NCI-H146 treated with DMSO at 0.1 percent for 48 hours (cell line): ENCODE measurements around the gene NPHS2.
"Not testable (repeated sequence)": the region's sequence is repeated elsewhere in the genome, so short reads cannot be mapped to it uniquely, and the experiment has no call there.

Experiments
- DNase-seq: peaks from one replicate; lab custom pipeline; 2025; ENCODE audit not compliant: unreplicated experiment; lab: John Stamatoyannopoulos, UW

NPHS2 gene

DNA sequence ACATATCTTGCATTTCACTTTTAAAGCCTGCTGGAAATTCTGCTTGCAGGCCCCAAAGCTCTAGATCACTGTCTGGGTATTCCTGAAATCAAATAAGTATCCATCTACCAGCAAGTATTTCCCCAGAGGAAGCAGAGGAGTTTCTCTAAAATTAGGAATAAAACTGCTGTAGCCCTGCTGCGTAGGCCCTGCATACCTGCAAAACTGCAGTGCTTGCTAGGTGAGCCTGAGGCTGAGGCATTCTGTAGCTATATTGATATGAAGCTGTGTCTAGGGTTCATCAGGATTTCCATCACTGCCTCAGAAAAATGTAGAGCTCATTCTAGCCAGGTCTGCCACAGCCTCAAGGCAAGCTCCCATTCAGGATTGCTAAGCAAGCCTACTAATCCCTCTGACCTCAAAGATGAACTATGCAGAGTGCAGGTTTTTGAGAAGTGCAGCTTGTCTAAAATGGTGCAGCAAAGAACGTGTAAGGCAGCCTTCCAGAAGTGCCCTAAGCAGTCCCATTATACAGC lies 28.7 kb downstream of the NPHS2 start:
- no peak for DNase-seq

DNA sequence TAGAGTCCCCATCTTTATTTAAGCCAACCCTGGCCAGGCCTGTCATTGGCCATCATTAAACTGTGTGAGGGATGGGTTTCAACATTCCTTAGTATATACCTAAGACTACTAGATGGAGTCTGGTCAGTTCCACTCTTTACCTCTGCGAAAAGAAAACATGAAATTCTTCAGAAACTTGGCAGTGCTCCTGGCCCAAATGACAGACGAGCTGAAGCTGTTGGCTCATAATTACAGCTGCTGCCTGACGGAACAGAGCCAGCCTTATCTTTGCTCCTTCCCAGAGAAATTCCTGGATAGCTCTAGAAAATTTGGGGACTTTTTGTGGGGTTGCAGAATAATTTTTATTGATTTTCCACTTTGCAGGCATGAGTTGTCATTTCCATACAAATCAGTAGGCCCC lies 30.4 kb downstream of the NPHS2 start:
- DNase-seq = no peak

DNA sequence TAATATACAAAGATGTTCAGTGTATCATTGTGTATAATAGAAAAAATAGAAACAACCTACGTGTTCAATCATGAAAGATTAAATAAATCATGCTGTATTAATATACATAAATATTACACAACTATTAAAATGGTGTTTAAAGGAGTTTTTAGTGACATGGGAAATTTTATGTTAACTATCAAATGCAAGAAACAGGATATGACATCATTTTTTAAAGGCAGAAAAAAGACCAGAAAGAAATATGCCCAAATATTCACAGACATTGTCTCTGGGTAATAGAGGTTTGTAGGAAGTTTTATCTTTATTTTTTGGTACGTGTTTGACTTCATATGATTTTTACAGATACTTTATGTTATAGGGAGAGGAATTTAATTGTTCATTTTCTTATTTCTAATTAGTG lies 34.0 kb downstream of the NPHS2 start:
- no peak for DNase-seq

DNA sequence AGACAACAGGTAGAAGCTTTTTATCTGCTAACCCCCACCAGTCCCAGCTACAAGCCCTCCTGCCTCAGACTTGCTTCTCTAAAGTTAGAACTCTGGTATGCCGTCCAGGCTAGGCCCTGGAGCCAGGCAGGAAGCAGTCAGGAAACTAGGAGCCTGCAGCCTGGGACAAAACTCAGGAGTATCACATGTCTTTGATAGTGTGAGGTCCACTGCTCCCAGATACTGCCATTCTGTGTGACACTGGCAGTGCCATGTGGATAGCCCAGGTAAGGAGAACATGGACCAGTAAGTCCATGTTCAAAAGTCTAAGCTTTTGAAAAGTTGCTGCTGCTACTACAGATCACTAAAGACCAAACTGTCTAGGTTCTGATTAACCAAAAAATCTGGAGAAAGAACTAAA lies 45.4 kb downstream of the NPHS2 start:
- no peak for DNase-seq

DNA sequence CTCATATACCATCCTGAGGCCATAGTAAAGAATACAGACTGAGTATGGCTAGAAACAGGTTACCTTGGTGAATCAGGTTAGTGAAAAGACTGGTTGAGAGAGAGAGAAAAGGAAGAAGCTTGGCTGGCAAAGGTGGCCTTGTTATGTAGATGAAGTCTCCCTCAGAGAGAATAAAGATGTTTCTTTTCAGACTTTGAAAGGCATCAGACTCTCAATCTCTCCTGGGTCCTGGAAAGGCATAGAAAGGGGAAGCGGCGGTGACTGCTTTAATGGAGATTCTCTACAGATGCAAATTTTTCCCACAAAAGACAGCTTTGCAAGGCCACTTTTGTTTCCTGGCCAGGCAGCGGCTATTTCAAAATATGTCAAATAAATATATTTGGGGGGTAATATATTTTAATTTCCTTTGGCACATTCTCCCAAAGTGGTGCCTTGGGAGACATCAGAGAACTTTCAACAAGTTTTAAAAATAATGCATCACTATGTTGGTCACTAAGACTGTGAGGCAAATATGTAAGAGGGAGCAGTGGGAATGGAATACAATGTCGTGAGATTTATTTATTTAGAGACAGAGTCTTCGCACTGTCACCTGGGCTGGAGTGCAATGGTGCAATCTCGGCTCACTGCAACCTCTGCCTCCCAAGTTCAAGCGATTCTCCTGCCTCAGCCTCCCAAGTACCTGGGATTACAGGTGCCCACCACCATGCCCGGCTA lies 46.1 kb downstream of the NPHS2 start:
- no peak for DNase-seq

DNA sequence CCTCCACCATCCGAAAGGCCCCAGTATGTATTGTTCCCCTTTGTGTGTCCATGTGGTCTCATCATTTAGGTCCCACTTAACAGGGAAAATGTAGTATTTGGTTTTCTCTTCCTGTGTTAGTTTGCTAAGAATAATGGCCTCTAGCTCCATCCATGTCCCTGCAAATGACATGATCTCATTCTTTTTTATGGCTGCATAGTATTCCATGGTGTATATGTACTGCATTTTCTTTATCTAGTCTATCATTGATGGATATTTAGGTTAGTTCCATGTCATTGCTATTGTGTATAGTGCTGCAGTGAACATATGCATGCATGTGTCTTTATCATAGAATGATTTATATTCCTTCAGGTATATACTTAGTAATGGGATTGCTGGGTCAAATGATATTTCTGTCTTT lies 57.2 kb downstream of the NPHS2 start:
- DNase-seq = not testable (repeated sequence)

DNA sequence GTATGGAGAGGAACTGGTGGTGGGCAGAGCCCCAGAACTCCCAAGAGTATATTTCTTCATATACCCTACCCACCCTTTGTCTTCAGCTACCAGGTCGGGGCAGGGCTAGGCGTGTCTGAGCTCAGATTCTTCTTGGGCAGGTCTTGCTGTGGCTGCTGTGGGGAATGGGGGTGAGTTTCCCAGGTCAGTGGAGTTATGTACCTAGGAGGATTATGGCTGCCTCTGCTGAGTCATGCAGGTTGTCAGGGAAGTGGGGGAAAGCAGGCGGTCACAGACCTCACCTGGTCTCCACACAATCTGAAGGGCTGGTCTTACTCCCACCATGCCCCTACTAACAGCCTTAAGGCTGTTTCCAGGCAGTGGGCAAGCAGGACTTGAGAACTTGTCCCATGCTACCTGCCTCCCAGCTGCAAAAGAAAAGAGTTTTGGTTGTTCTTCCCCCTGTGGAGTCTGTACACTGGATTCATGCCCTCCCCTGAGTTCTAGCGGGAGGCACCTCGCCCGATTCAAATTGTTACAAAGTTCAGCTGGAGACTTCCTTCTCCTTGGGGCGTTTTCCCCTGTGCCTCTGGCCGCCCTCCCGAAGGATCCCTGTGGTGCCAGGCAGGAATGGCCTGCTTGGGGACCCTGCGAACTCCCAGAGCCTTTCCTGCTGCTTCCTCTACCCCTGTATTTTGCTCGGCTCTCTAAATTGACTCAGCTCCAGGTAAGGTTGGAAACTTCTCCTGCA lies 58.6 kb downstream of the NPHS2 start:
- no peak for DNase-seq

DNA sequence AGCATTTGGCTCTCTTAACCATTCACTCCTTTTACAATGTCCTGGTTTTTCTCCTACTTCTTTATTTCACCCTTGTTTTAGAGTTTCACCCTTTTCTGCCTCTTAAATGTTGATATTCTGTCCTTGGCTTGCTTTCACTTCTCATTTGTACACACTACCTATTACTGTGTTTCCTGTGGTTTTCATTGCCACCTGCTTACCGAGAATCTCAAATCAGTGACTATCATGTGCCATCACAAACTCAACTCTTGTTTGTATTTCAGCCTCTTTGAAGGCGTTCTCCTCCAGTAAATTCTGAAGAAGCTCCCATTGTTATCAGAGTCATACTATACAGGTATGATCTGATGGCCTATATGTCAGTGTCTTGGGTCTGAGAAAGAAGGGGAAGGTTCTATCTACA lies 65.7 kb downstream of the NPHS2 start:
- DNase-seq = no peak

DNA sequence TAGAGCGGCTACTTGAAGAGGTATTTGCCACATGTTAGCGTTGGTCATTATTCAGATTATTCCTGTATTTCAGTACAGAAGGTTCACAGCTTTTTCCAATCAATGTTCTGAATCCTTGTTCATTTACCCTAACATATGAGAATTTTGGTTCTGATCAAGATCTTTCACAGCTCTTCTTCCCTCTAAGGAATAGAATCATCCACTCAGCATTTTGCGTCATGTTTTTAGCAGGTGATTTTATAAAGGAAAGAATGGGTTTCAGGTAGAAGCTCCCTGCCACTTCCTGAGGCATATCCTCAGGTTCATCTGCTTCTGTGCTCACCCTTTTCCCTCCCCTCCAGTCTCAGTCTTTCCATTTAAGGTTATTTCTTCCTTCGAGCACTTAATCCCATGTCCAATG lies 66.4 kb downstream of the NPHS2 start:
- no peak for DNase-seq

DNA sequence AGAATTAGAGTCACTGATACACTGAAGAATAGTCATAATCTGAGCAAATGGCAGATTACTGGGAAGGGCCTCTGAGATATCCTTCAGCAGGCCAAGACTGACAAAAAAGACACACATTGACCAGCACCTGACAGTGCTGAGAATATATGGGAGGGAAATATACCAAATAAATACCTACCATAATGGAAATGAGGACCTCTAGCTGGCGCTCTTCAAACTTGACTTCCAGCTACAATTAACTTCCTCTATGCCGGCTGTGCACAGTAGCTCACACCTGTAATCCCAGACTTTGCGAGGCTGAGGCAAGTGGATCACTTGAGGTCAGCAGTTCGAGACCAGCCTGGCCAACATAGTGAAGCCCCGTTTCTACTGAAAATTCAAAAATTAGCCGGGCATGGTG lies 69.5 kb downstream of the NPHS2 start:
- DNase-seq = no peak
